GM18498 (cell line): ENCODE measurements around the gene TRMT2A.

Source experiments
- ATAC-seq: cut with Tn5 transposase; IDR thresholded peaks from one replicate; pipeline ENCODE4 v1.9.1; 2021; ENCODE audit warnings: mild to moderate bottlenecking, moderate library complexity; ENCODE audit not compliant: unreplicated experiment

TRMT2A gene

DNA sequence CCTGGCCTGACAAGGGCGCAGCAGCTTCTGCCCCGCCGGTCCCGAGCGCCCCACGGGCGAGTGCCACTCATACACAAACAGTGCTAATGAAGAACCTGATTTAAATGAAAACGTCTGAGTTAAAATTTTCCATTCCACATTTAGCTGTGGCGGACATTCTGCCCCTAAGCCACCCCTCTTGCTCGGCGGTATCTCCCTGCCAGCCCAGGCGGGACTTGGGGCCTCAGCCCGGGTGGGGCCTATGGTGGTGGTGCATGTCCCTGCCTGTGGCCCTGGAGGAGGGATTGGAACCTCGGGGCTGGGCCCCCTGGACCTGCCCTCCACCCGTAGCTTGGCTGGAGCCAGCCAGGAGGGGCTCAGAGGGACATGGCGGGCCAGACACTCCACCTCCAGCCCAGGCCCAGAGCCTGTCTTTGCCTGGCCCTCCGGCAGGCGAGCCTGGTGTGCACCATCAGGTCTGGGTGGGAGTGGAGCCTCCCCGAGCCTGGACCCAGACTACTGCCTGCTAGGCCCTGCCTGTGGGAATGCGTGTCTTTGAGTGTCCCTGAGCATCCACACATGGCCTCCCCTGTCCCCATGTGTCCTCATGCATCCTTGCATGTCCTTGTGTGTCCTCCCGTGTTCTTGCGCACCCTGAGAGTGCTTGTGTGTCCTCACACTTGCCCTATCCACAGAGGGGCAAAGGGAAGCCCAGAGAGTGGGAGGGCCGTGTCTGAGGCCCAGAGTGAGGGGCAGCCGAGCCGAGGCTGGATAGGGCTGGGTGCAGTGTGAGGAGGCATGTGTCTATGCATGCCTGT, 19.0 kb upstream of the TRMT2A start:
- ATAC-seq, result no peak

DNA sequence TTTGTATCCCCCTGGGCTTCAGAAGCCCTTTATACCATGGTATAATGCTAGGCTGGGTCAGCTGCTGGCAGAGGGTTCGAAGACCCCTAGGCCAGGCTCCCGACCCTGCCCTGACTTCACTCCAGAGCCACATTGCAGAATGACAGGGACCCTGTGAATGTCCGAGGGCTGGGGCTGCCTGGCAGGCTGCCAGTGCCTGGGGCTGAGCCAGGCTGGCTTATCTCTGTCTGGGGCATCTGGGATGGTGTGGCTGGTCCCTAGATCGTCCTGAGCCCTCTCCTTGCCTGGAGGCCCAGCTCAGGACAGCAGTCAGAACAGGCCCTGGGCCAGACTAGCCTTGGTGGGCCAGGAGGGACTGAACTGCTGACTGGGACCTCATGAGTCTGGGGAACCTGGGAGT, 18.2 kb upstream of the TRMT2A start:
- no peak for ATAC-seq

DNA sequence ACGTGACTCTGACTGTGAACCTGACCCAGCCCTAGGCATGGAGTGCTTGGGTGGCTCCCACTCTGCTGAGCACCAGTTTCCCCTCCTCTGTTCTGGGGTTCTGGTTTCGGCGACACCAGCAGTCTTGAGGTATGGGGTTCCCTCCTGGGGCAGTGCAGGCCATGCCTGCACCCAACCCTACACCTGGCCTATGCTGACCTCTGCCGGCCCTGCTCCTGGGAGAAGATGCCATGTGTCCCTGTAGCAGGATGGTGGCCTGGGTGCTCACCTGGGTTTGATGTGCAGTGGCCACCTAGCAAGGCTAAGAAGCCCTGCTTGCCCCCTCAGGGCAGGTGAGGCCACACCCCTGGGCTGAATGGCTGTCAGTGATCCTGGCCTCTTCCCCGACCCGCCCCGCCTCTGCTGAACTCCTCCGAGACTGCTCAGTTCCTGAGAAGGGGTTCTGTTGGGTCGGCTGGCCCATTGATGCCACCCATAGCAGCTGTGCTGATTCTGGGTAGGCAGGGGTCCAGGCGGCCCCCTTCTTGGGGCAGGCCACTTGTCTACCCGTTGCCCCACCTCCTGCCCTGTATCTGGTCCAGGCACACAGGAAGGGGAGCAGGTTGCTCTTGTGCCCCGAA, 17.0 kb upstream of the TRMT2A start:
- ATAC-seq, result no peak

DNA sequence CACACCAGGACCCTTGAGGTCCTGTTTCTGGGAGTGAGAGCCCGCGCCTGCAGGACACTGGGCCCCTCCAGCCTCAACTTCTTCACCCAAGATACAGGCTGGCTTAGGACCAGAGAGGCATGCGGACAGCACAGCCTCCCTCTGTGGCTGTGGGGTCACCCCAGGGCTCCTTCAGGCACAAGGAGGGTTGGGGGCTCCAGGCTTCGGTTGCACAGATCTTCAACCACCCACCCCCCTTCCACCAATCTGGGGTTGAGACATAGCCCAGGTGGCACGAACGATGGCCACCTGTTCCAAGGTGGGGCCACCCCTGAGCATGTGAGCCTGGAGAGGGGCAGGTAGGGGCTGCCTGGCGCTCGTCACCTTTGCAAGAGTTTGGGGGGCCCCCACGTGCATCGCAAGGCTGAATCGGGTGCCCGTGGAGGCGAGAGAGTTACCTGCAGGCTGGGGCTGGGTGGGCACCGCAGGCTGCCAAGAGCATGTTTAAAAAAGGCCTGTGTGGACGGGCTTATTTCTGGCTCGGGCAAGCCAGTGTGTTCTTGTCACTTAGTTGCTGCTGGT, 15.7 kb upstream of the TRMT2A start:
- ATAC-seq, result no peak

DNA sequence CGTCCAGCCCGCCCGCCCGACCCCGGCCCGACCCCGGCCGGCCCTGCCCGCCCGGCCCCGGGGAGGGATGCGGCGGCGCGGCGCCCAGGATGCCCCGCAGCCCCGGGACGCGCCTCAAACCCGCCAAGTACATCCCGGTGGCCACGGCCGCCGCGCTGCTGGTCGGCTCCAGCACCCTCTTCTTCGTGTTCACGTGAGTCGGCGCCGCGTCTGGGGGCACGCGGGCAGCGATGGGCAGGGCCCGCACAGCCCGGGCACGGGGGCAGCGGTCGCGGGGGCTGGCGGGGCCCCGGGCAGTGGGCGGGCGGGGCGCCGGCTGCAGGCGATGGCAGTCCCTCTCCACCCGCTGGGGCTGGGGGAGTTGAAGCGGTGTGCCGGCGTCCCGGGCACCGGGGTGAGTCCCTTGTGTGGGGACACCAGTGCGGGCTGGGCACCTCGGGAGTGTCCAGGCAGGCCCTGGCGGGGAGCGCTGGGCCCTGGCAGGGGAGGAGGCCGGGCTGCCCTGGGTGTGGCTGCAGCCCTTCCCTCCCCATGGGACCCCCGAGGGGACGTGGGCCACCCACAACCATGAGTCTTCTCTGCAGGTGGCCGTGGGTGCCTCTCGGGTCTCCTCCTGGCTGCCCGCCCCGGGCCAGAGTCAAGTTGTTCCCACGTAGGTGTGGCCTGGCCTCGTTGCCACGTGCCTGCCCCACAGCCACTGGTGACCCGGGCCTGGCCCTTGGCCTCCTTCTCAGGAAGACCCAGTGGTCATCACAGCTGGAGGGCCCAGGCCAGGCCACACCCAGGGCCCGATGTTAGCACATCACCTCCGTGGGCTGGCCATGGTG, 15.0 kb upstream of the TRMT2A start:
- ATAC-seq, result peak; percentile 13

DNA sequence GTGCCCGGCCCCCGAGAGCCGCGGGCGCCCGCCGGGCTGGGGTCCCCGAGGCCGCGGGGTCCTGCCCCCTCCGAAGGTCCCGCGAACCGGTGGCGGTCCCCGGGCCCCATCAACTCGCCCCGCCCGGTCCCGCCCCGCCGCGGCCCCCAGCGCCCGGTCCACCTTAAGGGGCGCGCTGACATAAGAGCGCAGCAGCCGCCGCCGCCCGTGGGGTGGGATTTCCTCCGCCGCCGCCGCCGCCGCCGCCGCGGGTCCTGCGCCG, 14.5 kb upstream of the TRMT2A start, which contains the start of gene ZDHHC8:
Gene ZDHHC8, plus strand, starts transcription at position 208 of the 262 bp plus-strand sequence. CDS start 144 bp downstream, outside the sequence.
- peak; percentile 58 for ATAC-seq

DNA sequence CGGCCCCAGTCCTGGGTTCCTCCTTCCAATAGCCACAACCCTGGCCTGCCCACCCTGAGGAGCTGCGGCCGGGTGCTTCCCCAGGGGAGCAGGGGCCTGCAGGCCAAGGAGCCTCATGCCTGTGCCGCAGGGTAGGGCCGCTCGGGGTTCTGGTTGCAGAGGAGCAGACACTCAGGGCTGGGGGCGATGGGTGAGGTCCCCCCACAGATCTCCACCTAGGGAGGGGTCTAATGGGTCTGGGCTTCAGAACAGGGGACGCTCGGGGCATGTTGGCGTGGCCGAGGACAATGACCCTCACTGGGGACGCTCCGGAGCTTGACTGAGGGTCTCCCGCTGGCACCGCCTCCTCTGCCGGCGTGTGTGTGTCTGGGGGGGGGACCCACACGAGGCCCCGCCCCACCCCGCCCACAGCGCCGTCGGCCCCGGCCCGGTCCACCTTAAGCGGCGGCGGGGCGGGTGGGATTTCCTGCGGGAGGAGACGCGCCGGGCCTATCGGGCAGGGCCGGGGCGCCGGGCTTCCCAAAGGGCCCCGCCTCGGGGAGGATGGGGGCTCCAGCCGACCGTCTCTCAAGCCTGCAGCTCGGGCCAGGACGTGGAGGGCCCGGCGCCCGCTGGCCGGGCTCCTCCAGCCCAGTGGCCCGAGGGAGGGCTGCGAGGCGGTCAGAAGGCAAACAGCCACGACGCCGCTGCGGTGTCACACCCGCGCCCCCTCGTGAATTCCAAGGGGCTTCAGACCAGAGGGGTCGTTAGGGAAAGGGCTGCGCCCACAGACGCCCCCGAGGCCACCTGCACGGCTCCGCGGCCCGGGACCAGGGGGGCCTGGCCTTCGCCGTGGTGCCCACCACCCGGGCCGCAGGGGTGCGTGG, 13.9 kb upstream of the TRMT2A start:
- ATAC-seq, result peak; percentile 67

DNA sequence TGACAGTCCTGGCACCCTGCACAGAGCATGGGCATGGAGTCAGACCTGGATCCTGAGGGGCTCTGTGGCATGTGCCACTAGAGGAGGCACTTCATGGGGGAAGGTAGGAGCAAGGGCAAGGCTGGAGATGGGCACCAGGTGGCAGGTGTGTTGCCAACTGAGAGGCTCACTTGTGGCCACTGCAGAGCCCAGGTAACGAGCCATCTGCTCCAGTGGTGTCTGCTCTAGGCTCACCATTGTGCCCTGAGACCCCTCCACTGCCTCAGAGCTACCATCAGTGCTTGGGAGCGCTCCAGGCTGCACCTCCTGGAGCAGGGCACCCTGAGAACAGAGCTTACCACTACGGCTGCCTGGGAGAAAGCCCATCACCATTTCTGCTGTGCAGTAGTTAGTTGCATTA, 13.3 kb upstream of the TRMT2A start:
- ATAC-seq, result no peak

DNA sequence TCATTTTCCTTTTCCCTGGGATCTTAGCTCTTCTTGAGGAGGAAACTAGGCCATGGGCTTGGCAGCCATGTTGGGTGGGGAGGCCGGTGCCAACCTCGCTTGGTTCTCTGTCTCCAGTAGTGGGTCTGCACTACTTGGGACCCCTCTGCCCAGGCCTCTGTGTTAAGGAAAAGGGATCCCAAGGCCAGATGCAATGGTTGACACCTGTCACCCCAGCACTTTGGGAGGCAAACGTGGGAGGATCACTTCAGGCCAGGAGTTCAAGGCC, 12.7 kb upstream of the TRMT2A start:
- ATAC-seq, result no peak

DNA sequence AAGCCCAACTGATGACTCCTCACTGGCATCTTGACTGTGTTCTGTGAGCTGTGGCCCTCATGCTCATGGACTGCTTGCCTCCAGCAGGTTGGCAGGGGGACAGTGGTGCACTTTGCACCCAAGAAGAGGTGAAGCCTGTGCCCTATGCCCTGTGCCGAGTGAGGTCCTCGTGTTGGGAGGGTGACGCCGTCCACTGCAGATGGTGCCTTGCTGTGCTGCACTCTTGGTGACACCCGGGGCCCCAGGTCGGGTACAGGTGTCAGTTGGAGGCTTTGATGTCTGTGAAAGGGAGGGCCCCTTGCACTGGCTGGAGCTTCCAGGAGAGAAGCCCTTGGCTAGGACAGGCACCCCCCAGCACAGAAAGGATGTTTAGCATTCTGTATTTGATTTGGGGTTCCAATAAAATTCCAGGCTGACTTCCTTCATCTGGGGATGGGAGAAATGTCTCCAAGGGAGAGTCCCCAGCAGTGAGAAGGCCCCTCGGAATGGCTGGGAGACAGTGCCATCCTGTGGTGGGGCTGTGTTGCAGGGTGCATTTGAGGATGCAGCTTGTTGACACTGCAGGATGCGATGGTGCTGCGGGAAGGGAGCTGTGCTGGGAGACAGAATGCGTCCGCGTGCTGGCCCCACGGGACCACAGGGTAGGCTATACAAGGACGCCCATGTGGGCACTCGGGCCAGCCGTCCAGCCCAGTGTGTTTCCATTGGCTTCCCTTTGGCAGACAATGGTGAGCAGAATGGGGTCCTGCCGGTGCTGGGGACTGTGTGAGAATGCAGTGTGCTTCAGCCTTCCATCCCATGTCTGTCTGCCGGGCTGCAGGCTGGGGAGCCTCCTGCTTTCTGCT, 12.1 kb upstream of the TRMT2A start:
- no peak for ATAC-seq

DNA sequence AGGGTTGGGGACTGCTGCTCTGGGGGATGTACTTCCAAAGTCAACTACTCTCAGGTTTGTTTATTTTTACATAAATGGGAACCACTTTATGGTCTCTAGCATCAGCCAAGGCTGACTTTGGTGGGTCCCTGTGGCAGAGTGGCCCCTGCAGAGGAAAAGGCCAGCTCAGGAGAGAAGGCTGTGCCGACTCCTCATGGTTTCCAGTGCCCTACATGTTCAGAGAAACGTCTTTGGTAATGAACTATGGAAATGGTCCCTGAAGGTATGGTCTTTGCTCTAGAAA, 11.5 kb upstream of the TRMT2A start:
- ATAC-seq, result no peak

DNA sequence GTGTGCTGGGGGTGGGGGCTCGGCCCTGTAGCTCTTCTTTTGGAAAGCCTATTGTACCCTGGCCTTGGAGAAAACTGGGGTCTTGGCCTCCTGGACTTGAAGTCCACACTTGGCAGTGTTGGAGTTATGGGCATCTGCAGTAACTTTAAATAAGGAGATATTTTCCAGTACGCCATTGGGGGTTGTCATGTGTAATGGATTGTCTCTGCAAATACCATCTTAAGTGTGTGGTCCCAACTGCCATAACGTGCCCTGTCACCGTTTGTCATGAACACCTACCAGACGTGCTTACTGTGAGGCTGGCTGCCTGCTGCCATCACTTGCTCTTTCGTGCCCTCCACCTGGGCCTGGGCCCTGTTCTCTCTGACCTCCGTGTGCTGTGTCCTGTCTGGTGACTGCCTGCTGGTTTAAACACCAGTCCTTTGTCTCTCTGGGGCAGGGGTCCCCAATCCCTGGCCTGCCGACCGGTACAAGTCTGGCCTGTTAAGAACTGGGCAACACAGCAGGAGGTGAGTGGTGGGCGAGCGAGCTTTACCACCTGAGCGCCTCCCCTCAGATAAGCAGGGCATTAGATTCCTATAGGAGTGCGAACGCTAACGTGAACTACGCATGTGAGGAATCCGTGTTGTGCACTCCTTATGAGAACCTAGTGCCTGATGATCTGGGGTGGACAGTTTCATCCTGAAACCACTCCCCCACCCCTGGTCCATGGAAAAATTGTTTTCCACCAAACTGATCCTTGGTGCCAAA, 11.0 kb upstream of the TRMT2A start:
- no peak for ATAC-seq

DNA sequence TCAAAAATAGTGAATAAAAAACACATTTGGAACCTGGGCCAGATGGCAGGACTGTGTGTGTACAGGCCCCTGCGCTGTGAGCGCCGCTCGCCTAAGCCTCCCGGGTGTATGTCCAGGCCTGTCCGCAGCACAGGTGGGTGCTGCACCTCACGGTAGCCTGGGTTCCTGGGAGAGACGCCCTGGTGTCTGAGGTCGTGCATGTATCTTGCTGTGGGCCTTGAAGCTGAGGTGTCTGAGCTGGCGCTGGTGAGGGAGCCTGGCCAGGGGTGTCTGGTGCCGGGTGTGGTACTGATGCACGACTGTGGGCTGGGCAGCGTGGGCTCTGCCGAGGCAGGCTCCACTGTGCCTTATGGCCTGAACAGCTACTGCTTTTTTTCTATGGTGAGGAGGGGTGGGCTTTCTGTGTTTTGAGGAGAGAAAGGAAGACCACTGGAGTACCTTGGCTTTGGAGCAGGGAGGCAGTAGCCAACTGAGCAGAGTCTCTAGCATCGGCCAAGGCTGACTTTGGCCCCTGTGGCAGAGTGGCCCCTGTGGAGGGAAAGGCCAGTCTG, 10.4 kb upstream of the TRMT2A start:
- no peak for ATAC-seq

DNA sequence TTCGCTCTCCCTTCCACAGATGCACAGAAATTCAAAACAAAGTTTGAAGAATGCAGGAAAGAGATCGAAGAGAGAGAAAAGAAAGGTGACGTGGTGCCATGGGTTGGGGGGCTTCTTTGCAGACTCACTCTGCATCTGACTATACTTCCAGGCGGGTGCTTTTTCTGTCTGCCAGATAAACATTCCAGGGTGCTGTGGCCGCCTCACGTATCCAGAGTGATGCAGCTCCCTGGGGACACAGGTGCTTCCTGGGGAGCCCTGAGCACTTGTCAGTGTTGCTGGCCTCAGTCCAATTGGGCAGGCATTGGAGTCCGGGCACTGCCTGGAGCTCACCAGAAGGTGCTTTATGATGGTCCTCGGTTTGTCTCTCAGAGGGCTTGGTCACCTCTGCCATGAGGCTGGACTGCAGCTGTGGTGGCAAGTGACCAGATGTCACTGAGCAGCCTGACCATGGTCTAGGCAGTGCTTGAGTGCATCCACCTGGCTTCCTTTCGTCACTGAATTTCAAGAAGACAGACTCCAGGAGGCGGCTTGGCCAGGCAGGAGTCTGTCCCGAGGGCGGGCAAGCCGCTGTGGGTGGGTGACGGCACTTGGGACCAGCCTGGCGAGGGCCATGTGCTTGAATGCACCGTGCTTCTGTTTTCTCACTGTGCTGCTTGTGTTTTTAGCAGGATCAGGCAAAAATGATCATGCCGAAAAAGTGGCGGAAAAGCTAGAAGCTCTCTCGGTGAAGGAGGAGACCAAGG, 9.4 kb upstream of the TRMT2A start:
- no peak for ATAC-seq

DNA sequence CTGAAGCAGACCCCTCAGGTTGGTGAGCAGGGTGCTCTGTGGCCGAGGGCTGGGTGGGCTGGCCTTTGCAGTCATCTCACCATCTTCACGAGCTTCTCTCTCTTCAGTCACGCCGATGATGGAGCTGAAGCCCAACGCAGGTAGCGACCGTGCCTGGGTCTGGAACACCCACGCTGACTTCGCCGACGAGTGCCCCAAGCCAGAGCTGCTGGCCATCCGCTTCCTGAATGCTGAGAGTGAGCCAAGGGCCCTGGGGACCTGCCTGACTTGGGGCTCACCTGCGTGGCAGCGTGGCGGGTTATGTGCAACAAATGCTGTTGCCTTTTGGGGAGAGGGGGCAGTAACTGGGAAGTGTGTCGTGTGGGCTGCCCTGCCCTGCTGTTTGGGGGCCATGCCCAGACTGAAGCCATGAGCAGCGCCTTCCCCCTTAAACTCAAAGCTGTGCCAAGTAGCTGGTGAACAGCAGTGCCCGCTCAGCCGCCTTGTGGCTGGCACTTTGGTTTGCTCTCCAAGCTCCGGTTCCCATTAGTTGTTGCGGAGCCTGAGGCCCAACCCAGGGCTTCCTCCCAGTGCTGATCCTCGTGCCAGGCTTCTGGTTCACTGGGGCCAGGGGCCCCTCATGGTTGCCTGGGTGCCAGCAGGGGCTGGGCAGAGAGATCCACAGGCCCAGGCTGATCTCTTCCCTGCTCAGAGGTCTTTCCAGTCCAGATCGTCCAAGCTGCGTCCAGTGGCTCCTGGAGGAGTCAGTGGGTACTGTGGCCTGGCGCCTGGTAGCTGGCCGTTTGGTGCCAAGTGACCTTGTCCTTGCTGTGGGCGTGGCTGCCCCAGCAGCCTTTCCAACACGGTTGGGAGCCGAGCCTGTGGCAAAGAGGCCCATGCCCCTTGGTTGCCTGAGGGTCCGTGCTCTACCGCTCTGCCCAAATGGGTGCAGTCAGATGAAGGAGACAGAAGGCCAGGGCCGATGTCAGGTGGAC, 8.5 kb upstream of the TRMT2A start:
- no peak for ATAC-seq

DNA sequence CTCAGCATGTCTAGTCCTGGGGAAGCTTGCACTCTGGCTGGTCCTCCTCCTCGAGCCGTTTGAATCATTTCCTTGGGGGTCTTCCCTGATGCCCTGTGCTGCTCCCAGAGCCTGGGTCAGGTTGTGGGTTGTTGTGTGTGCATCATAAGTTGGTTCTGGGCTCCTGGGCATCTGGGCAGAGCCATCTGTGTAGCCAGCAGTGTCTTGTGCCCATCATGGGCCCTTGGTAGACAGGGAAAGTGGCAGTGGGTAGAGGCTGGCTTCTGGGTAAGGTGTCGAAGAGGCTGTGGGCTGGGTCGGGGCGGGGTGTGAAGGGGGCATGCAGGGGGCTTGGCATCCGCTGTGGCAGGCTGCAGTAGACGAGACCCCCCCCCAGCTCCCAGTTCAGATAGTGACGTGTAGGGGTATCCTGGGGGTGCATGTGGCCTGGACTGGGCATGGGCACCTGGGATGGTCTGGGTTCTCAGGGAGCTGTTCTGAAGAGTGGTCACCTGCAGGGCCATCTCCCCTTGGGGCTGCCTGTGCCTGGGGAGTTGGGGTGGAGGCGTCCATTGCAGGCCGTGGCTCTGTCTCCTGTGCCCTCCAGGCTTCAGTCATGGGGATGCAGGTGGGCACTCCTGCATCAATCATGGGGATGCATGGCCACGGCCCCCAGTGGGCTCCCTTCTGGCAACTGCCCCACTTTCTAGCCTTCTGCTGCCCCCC, 7.2 kb upstream of the TRMT2A start:
- ATAC-seq, result no peak
